Measurements from ENCODE around the gene FXYD5. TPM values are rescaled to one million over a fixed set of nuclear protein-coding genes. Genes with fewer than 3 reads are reported as not detected.

Gene FXYD5, protein sequence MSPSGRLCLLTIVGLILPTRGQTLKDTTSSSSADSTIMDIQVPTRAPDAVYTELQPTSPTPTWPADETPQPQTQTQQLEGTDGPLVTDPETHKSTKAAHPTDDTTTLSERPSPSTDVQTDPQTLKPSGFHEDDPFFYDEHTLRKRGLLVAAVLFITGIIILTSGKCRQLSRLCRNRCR
- total RNA-seq, result 10 to 100 TPM in 3 of 4 donors, 1 to 10 TPM in 1; 6.0 to 67.7 (median 22.2) TPM

GRCh38 chr19:35154525-35155406, at the start of gene FXYD5:
Gene FXYD5, plus strand, starts transcription at chr19:35154735. Its CDS starts 816 bp downstream, at chr19:35155551.
- Histone ChIP-seq H3K9me3 (no peaks in the 10 kb centered on the region), H3K27ac (peak within 1 kb of the TSS; percentile 77 to 93 (median 89)), H3K4me1 (peaks cover 0 to 25% (median 4%) of the 10 kb centered on the region in 4 donors), H3K27me3 (peaks cover 0 to 11% of the 10 kb centered on the region in 2 donors), H3K4me3 (peak within 1 kb of the TSS; percentile 66 to 84 (median 70)), H3K36me3 (no peaks in the 10 kb centered on the region)
- peak in 2 of 3 donors; percentile 76 to 87 for DNase-seq
- no peak for TF ChIP-seq POLR2A (IDR thresholded peaks at IDR 0.05)
- TF ChIP-seq, protein P1, sequence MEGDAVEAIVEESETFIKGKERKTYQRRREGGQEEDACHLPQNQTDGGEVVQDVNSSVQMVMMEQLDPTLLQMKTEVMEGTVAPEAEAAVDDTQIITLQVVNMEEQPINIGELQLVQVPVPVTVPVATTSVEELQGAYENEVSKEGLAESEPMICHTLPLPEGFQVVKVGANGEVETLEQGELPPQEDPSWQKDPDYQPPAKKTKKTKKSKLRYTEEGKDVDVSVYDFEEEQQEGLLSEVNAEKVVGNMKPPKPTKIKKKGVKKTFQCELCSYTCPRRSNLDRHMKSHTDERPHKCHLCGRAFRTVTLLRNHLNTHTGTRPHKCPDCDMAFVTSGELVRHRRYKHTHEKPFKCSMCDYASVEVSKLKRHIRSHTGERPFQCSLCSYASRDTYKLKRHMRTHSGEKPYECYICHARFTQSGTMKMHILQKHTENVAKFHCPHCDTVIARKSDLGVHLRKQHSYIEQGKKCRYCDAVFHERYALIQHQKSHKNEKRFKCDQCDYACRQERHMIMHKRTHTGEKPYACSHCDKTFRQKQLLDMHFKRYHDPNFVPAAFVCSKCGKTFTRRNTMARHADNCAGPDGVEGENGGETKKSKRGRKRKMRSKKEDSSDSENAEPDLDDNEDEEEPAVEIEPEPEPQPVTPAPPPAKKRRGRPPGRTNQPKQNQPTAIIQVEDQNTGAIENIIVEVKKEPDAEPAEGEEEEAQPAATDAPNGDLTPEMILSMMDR (IDR thresholded peaks at IDR 0.05), result peak in 1 of 6 experiments; percentile 8

DNA sequence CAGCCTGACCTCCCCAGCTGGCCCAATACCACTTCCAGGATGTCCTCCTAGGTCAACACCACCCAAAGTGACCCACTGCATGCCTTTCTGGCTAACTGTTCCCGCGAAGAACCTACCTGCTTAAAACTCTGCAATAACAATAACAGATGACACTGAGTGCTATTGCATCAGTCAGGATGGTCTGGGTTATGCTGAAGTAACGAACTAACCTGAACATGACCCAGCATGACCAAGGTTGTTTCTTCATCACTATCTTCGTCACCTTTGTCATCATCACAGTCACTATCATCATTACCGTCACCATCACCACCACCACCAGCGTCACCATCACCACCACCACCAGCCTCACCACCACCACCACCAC, 49.5 kb upstream of the FXYD5 start:
- DNase-seq, result no peak
- no peaks in the 10 kb centered on the region for H3K27me3 ChIP-seq
- H3K4me1 ChIP-seq, result peaks cover 0 to 9% (median 0%) of the 10 kb centered on the region in 4 donors
- H3K4me3 ChIP-seq, result no peak overlapping the region
- no peak for TF ChIP-seq POLR2A (IDR thresholded peaks at IDR 0.05)
- TF ChIP-seq, protein P1 (IDR thresholded peaks at IDR 0.05), result no peak
- H3K9me3 ChIP-seq, result no peaks in the 10 kb centered on the region
- H3K27ac ChIP-seq, result no peak overlapping the region
- H3K36me3 ChIP-seq, result no peaks in the 10 kb centered on the region

DNA sequence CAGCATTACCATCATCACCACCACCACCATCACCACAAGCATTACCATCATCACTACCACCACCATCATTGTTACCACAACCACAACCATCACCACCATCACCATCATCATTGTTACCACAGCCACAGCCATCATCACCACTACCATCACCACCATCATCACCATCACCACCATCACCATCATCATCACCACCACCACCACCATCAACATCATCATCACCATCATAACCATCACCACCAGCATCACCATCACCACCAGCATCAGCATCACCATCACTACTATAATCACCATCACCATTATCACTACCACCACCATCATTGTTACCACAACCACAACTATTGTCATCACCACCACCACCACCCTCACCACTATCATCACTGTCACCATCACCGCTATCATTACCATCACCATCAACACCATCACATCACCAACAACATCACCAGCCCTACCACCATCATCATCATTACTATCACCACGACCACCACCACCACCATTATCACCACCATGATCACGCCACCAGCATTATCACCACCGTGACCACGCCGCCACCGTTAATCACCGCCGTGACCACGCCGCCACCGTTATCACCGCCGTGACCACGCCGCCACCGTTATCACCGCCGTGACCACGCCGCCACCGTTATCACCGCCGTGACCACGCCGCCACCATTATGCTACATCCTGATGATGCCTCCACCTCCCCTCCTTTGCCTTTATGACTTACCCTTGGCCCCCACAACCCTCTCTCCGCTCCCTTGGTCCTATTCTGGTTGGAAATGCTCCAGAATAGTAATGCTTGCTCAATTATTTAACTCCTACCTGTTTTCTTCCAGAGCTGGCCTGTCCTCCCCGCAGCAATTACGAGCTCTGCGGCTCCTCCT, 48.9 kb upstream of the FXYD5 start:
- H3K9me3 ChIP-seq, result no peaks in the 10 kb centered on the region
- H3K36me3 ChIP-seq, result no peaks in the 10 kb centered on the region
- H3K4me1 ChIP-seq, result peaks cover 0 to 9% (median 0%) of the 10 kb centered on the region in 4 donors
- H3K27me3 ChIP-seq, result no peaks in the 10 kb centered on the region
- H3K4me3 ChIP-seq, result no peak overlapping the region
- DNase-seq, result no peak
- TF ChIP-seq POLR2A (IDR thresholded peaks at IDR 0.05), result no peak
- TF ChIP-seq, protein P1 (IDR thresholded peaks at IDR 0.05), result no peak
- H3K27ac ChIP-seq, result no peak overlapping the region

GRCh38 chr19:35106291-35106583, 48.3 kb upstream of the FXYD5 start:
- TF ChIP-seq POLR2A (IDR thresholded peaks at IDR 0.05), result no peak
- Histone ChIP-seq H3K27ac (no peak overlapping the region), H3K27me3 (no peaks in the 10 kb centered on the region), H3K4me3 (no peak overlapping the region), H3K36me3 (no peaks in the 10 kb centered on the region), H3K9me3 (no peaks in the 10 kb centered on the region), H3K4me1 (peaks cover 0 to 9% (median 0%) of the 10 kb centered on the region in 4 donors)
- DNase-seq, result no peak

GRCh38 chr19:35106898-35107541, 47.5 kb upstream of the FXYD5 start:
- Histone ChIP-seq H3K27ac (peak overlapping the region in 1 of 4 donors; percentile 13), H3K36me3 (no peaks in the 10 kb centered on the region), H3K4me1 (peaks cover 0 to 9% (median 0%) of the 10 kb centered on the region in 4 donors), H3K27me3 (no peaks in the 10 kb centered on the region), H3K9me3 (no peaks in the 10 kb centered on the region), H3K4me3 (no peak overlapping the region)
- TF ChIP-seq, protein P1 (IDR thresholded peaks at IDR 0.05), result no peak
- no peak for TF ChIP-seq POLR2A (IDR thresholded peaks at IDR 0.05)
- DNase-seq, result no peak

Measured in Peyer's patch (tissue), 4 donors.